Dermis lymphatic vessel endothelial cell (primary cell): ENCODE measurements around the gene ZNF227. TPM values are rescaled to one million over a fixed set of nuclear protein-coding genes. Genes with fewer than 3 reads are reported as not detected.

Experiments
- total RNA-seq: library from RNA; depleted of rRNA; stranded (reverse); fragments of >200 nt; gene quantifications from 2 replicates; pipeline ENCODE4 v1.2.1, GENCODE V29; 2014

ZNF227 gene
- 16.9 and 24.7 TPM in 2 replicates for total RNA-seq

DNA sequence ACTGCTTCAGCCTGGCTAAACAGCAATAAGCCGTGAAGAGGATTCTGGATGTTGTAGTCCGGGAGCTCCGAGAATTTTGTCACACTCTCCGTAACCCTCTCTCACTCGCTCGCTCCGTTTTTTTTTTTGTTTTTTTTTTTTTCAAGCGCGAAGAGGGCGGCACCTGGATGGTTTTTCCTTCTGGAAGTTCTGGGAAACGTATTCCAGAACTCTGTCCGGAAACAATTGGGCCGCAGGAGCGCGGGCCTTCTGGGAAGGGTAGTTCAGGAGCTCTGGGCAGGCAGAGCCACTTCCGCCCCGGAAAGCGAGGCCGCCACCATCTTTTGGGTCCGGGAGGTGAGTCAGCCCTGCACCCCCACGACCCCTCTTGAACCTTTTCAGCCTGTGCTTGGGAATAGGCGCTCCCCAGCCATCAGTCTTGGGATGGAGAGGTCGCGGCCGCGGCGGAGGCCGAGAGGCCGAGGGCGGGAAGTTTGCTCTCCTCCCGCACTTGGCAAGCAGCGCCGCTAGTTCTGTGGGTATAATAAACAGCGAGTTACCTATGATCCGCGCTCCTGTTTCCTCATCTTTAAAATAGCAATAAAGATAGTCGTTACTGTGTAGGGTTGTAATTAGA is at the start of gene ZNF227:
TSS of gene ZNF227 (plus strand) at position 283 of the 616 bp plus-strand sequence. CDS start 5,261 bp downstream, outside the sequence.

DNA sequence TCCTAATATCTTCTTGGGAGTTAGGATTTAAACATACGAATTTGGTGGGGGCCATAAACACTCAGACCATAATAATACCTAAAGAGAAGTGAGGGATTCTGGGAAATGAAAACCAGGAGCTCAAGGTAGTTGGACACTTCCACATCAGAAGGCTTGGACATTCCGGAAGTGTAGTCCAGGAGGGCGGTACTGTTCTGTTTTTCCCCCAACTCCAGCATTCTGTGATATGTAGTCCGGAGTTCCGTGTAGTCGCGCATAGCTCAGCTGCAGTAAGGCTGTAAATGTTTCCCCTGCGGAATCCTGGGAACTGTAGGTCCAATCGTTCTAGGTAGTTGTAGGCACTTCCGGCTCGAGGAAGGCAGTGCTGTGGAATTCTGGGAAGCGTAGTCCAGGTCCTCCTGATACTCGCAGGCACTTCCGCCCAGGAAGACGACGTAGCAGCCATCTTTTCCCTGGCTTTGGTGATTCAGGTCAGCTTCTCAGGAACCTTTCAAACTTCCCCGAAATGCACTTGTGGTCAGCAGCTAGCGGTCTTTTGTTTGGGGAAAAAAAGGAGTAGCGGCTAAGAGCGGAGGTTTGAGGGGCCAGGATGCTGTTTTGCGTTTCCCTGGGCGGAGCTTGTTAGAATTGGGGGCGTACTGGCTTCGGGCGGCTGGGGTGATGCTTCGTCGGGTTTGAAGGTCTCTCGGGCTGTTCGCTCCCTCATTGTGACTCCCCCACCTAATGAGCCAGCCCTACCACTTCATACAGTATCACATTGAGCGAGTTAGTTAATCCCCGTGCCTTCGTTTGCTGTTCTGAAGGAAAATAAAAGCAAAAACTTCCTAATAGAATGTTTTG is 47.4 kb upstream of the ZNF227 start, which contains the start of gene ZNF226:
TSS of gene ZNF226 (plus strand) at position 428 of the 840 bp plus-strand sequence. CDS start 4,981 bp downstream, outside the sequence.

Other genes starting within 250 kb of the ZNF227 start
- 7.8 and 9.9 TPM in 2 replicates for gene ZNF155, start 228.3 kb upstream of the ZNF227 start, total RNA-seq
- 3.0 and 4.2 TPM in 2 replicates for gene ZNF230, start 209.6 kb upstream of the ZNF227 start, total RNA-seq
- gene ZNF222, start 187.2 kb upstream of the ZNF227 start, total RNA-seq: 5.7 and 7.8 TPM in 2 replicates
- 6.0 and 7.3 TPM in 2 replicates for gene ZNF223, start 160.5 kb upstream of the ZNF227 start, total RNA-seq
- gene ZNF284, start 140.4 kb upstream of the ZNF227 start, total RNA-seq: 2.9 and 3.1 TPM in 2 replicates
- 28.3 and 38.9 TPM in 2 replicates for gene ZNF224, start 118.2 kb upstream of the ZNF227 start, total RNA-seq
- gene ZNF225, start 99.1 kb upstream of the ZNF227 start, total RNA-seq: 5.9 and 7.8 TPM in 2 replicates
- 8.0 and 12.5 TPM in 2 replicates for gene ZNF234, start 71.0 kb upstream of the ZNF227 start, total RNA-seq
- gene ZNF226, start 47.4 kb upstream of the ZNF227 start, total RNA-seq: 14.1 and 15.7 TPM in 2 replicates
- gene ZNF233, start 47.4 kb downstream of the ZNF227 start, total RNA-seq: 0.95 and 2.0 TPM in 2 replicates
- gene ZNF235, start 92.5 kb downstream of the ZNF227 start, total RNA-seq: 6.7 and 8.2 TPM in 2 replicates
- 6.1 and 8.9 TPM in 2 replicates for gene ZNF112, start 144.1 kb downstream of the ZNF227 start, total RNA-seq
- 1.5 TPM in 2 replicates for gene ZNF285, start 189.1 kb downstream of the ZNF227 start, total RNA-seq
- 1.5 and 5.4 TPM in 2 replicates for gene ZNF229, start 235.9 kb downstream of the ZNF227 start, total RNA-seq